Esophagus squamous epithelium (tissue), 5 donors: ENCODE data around the gene LTB4R2. TPM values are rescaled to one million over a fixed set of nuclear protein-coding genes. Genes with fewer than 3 reads are reported as not detected.

Experiments
- DNase-seq: peaks from one replicate; lab custom pipeline; 2025; lab: John Stamatoyannopoulos, UW
- H3K27ac ChIP-seq, 4 donors: fragments of 200-600 bp; sonication (generic); one replicate each; pipeline ENCODE4 v1.5.1; 2016 to 2019; ENCODE audit warnings: mild to moderate bottlenecking in 1 of 4
- H3K27me3 ChIP-seq, 4 donors: fragments of 200-600 bp; sonication (generic); 1 replicate in 3 of 4; 2 replicates in 1 of 4; pipeline versions ENCODE4 v1.5.1 to v1.6.0; 2017 to 2021; ENCODE audit warnings: antibody characterized with exemption in 1 of 4
- H3K36me3 ChIP-seq, 3 donors: fragments of 200-600 bp; sonication (generic); one replicate each; pipeline ENCODE4 v1.5.1; 2016 to 2019
- H3K4me1 ChIP-seq, 3 donors: fragments of 200-600 bp; sonication (generic); one replicate each; pipeline ENCODE4 v1.5.1; 2017 to 2019
- H3K4me3 ChIP-seq, 4 donors: fragments of 200-600 bp; sonication (generic); 1 replicate in 3 of 4; 2 replicates in 1 of 4; pipeline ENCODE4 v1.5.1; 2016 to 2019; ENCODE audit warnings: mild to moderate bottlenecking in 2 of 4, moderate library complexity in 1 of 4
- H3K9me3 ChIP-seq, 3 donors: fragments of 200-600 bp; sonication (generic); one replicate each; pipeline ENCODE4 v1.5.1; 2016 to 2019
- POLR2A ChIP-seq, 4 donors: fragments of 450-650 bp; IDR thresholded peaks; one replicate each; pipeline ENCODE4 v1.6.1; 2017; ENCODE audit warnings: antibody characterized with exemption in 4 of 4, mild to moderate bottlenecking in 4 of 4, moderate library complexity in 3 of 4
- WGBS, 2 donors: methylation state at CpG; one replicate each; pipeline ENCODE4 v1.1.5; 2018; 5-methylcytosine and 5-hydroxymethylcytosine counted together
- intact Hi-C: fragments of 100-400 bp; cut with DNase I; formaldehyde crosslinking; loops from one replicate; pipeline ENCODE4 v1.15.0; 2022
- total RNA-seq, 4 donors: library from RNA; depleted of rRNA; stranded (reverse); fragments of >200 nt; gene quantifications; one replicate each; pipeline ENCODE4 v1.1.0, GENCODE V29; 2016
- TF ChIP-seq, protein P1 (sequence below), 6 experiments: fragments of 450-650 bp in 4 of 6; fragments of 200-600 bp in 2 of 6; sonication (generic) in 2 of 6; IDR thresholded peaks; one replicate each; pipeline ENCODE4 v1.5.1; 2016 to 2019; ENCODE audit warnings: antibody characterized with exemption in 6 of 6, mild to moderate bottlenecking in 4 of 6, moderate library complexity in 4 of 6
- donor health status: DM: yes; HTN: yes; CAD: no.

LTB4R2 gene
- total RNA-seq, 4 donors from 2014 or later = 66.0 to 169 (median 123) TPM

DNA sequence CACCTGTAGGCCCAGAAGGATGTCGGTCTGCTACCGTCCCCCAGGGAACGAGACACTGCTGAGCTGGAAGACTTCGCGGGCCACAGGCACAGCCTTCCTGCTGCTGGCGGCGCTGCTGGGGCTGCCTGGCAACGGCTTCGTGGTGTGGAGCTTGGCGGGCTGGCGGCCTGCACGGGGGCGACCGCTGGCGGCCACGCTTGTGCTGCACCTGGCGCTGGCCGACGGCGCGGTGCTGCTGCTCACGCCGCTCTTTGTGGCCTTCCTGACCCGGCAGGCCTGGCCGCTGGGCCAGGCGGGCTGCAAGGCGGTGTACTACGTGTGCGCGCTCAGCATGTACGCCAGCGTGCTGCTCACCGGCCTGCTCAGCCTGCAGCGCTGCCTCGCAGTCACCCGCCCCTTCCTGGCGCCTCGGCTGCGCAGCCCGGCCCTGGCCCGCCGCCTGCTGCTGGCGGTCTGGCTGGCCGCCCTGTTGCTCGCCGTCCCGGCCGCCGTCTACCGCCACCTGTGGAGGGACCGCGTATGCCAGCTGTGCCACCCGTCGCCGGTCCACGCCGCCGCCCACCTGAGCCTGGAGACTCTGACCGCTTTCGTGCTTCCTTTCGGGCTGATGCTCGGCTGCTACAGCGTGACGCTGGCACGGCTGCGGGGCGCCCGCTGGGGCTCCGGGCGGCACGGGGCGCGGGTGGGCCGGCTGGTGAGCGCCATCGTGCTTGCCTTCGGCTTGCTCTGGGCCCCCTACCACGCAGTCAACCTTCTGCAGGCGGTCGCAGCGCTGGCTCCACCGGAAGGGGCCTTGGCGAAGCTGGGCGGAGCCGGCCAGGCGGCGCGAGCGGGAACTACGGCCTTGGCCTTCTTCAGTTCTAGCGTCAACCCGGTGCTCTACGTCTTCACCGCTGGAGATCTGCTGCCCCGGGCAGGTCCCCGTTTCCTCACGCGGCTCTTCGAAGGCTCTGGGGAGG is 985 bp downstream of the LTB4R2 start, which contains the start of gene LTB4R:
Gene LTB4R (plus strand): TSS at position 857 of the 959 bp plus-strand sequence. CDS start 4,150 bp downstream, outside the sequence.
- Histone ChIP-seq H3K36me3 (peaks cover 0 to 21% (median 5%) of the 10 kb centered on the region in 3 donors), H3K9me3 (no peaks in the 10 kb centered on the region), H3K4me3 (peak within 1 kb of the TSS; percentile 46 to 84 (median 62)), H3K27me3 (no peaks in the 10 kb centered on the region), H3K4me1 (peaks cover 71 to 86% (median 75%) of the 10 kb centered on the region in 3 donors), H3K27ac (peak within 1 kb of the TSS; percentile 92 to 97 (median 95))
- WGBS, 2 donors = 0% methylated on average over 20 of the region's 99 CpGs; no CpG with 5 or more reads in 1 of the 2 donors
- DNase-seq = no peak
- TF ChIP-seq, protein P1, sequence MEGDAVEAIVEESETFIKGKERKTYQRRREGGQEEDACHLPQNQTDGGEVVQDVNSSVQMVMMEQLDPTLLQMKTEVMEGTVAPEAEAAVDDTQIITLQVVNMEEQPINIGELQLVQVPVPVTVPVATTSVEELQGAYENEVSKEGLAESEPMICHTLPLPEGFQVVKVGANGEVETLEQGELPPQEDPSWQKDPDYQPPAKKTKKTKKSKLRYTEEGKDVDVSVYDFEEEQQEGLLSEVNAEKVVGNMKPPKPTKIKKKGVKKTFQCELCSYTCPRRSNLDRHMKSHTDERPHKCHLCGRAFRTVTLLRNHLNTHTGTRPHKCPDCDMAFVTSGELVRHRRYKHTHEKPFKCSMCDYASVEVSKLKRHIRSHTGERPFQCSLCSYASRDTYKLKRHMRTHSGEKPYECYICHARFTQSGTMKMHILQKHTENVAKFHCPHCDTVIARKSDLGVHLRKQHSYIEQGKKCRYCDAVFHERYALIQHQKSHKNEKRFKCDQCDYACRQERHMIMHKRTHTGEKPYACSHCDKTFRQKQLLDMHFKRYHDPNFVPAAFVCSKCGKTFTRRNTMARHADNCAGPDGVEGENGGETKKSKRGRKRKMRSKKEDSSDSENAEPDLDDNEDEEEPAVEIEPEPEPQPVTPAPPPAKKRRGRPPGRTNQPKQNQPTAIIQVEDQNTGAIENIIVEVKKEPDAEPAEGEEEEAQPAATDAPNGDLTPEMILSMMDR (IDR thresholded peaks at IDR 0.05) = peak in 5 of 6 experiments; percentile 2 to 57 (median 34)
- peak in 1 of 4 donors; percentile 54 for TF ChIP-seq POLR2A (IDR thresholded peaks at IDR 0.05)
- intact Hi-C loops = no loop called here

- intact Hi-C loops = no loop called here
- H3K4me3 ChIP-seq = peak overlapping the region; percentile 46 to 84 (median 62)
- WGBS, 2 donors = 50 to 78% methylated on average over 1 of the region's 1 CpG
Observed at GRCh38 chr14:24311837-24312615, 2.1 kb downstream of the LTB4R2 start.

GRCh38 chr14:24312736-24313507 is 3.0 kb downstream of the LTB4R2 start:
- H3K27ac ChIP-seq = peak overlapping the region; percentile 92 to 97 (median 95)
- no peaks in the 10 kb centered on the region for H3K9me3 ChIP-seq
- peaks cover 0 to 1% (median 0%) of the 10 kb centered on the region in 3 donors for H3K36me3 ChIP-seq
- TF ChIP-seq, protein P1 (IDR thresholded peaks at IDR 0.05) = no peak
- TF ChIP-seq POLR2A (IDR thresholded peaks at IDR 0.05) = peak in 1 of 4 donors; percentile 8
- peaks cover 0 to 16% (median 0%) of the 10 kb centered on the region in 4 donors for H3K27me3 ChIP-seq
- WGBS, 2 donors = 64 to 70% methylated on average over 7 to 9 of the region's 9 CpGs
- peaks cover 79 to 99% (median 91%) of the 10 kb centered on the region in 3 donors for H3K4me1 ChIP-seq
- no peak for DNase-seq
- H3K4me3 ChIP-seq = peak overlapping the region in 2 of 4 donors; percentile 69 to 84
- intact Hi-C loops = no loop called here

More at GRCh38 chr14:24311837-24312615, 2.1 kb downstream of the LTB4R2 start:
- no peak for DNase-seq
- peaks cover 81 to 97% (median 86%) of the 10 kb centered on the region in 3 donors for H3K4me1 ChIP-seq
- H3K9me3 ChIP-seq = no peaks in the 10 kb centered on the region
- peak overlapping the region; percentile 92 to 97 (median 95) for H3K27ac ChIP-seq
- H3K27me3 ChIP-seq = peaks cover 0 to 10% (median 0%) of the 10 kb centered on the region in 4 donors
- peaks cover 0 to 10% (median 0%) of the 10 kb centered on the region in 3 donors for H3K36me3 ChIP-seq
- TF ChIP-seq, protein P1 (IDR thresholded peaks at IDR 0.05) = peak in 2 of 6 experiments; percentile 8 to 29
- TF ChIP-seq POLR2A (IDR thresholded peaks at IDR 0.05) = no peak

DNA sequence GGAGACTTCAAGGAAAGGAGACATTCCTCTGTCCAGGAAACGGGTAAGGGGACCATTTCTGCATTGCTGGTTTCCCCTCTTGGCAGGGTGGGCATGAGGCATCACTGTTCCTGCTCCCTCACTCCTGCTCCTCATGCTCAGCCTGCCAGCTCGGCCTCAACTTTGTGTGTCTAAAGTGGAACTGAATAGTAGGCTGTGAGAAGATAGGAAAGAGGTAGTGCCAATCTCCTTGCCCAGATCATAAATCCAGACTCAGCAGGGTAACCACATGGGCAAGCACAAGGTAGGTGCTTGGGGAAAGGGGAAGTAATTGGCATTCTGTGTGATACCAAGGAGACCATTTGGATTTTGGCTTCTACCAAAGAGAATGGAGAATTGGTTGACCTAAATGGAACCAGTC is 4.0 kb downstream of the LTB4R2 start:
- no peaks in the 10 kb centered on the region for H3K36me3 ChIP-seq
- peak overlapping the region; percentile 86 to 97 (median 93) for H3K27ac ChIP-seq
- no peak for DNase-seq
- no peaks in the 10 kb centered on the region for H3K9me3 ChIP-seq
- WGBS, 2 donors = 50 to 72% methylated on average over 2 of the region's 2 CpGs
- H3K4me1 ChIP-seq = peaks cover 69 to 89% (median 81%) of the 10 kb centered on the region in 3 donors
- intact Hi-C loops = no loop called here
- H3K4me3 ChIP-seq = peak overlapping the region in 1 of 4 donors; percentile 32
- H3K27me3 ChIP-seq = peaks cover 0 to 24% (median 0%) of the 10 kb centered on the region in 4 donors
- TF ChIP-seq, protein P1 (IDR thresholded peaks at IDR 0.05) = no peak
- TF ChIP-seq POLR2A (IDR thresholded peaks at IDR 0.05) = no peak
